ENCODE measurements around the gene ART4.

DNA sequence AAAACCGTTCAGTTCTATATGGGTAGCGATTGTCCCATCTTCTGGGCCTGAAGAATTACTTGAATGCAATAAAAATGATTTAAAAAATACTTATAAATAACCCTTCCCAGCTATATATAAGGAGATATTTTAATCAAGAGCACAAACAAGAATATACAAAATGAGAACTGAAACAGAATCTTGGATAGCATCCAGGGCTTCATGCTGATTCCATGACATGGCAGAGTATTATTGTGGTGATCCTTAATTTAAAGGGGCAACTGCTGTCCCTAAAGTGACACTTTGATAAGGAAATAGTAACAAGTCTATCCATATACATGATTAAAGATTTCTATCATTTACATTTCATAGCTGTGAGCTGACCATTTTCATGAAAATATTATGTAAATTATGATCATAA lies 58.9 kb downstream of the ART4 start:
- TF ChIP-seq POLR2AphosphoS5 (IDR thresholded peaks at IDR 0.05; ENCODE audit: low read depth) (no peak), GABPA (IDR thresholded peaks at IDR 0.05; ENCODE audit: low read depth) (no peak), SPI1 (IDR thresholded peaks at IDR 0.05; ENCODE audit: borderline replicate concordance, low read depth) (no peak), REST (IDR thresholded peaks at IDR 0.05; ENCODE audit: insufficient replicate concordance, low read depth) (no peak)
- TF ChIP-seq, protein P1, sequence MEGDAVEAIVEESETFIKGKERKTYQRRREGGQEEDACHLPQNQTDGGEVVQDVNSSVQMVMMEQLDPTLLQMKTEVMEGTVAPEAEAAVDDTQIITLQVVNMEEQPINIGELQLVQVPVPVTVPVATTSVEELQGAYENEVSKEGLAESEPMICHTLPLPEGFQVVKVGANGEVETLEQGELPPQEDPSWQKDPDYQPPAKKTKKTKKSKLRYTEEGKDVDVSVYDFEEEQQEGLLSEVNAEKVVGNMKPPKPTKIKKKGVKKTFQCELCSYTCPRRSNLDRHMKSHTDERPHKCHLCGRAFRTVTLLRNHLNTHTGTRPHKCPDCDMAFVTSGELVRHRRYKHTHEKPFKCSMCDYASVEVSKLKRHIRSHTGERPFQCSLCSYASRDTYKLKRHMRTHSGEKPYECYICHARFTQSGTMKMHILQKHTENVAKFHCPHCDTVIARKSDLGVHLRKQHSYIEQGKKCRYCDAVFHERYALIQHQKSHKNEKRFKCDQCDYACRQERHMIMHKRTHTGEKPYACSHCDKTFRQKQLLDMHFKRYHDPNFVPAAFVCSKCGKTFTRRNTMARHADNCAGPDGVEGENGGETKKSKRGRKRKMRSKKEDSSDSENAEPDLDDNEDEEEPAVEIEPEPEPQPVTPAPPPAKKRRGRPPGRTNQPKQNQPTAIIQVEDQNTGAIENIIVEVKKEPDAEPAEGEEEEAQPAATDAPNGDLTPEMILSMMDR (IDR thresholded peaks at IDR 0.05; ENCODE audit: insufficient read depth, low read length): no peak
